ENCODE results near the gene METTL16. TPM values are rescaled to one million over a fixed set of nuclear protein-coding genes. Genes with fewer than 3 reads are reported as not detected.

Gene METTL16
- total RNA-seq, 2 experiments from 2014 or later: 27.8 to 29.9 TPM

DNA sequence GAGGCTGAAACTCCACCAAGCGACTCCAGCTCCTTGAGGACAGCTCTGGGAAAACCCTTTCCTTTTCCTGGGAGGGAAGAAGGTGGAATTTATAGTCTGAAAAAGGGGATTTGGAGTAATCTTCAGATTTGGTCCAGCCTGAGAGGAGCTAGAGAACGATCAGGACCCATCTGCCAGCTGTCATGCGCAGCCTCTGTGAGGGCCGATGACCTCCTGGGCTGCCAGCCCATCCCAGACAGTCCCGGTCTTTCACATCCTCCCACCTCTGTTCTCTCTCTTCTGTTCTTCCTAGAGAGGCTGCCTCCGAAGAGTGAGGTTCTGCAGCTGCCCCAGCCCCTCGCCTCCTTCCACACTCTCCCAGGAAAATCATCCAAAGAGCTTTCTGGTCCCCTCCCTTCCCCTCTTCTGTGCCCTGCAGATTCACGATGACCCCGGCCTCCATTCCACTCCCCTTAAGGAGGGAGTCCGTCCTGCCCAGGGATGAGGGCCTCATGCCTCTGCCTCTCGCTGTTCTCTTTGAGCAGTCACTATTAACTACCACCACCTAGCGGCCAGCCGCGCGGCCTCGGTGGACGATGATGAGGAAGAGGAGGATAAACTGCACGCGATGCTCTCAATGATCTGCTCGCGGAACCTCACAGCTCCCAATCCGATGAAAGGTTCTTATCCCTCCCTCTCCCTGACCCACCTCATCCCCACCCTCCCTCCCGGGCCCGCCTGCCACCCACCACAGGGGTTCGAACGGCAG is 144.8 kb downstream of the METTL16 start:
- Mint-ChIP-seq H3K27ac (no peak overlapping the region), H3K27me3 (no peaks in the 10 kb centered on the region), H3K4me3 (no peak overlapping the region), H3K9me3 (no peaks in the 10 kb centered on the region), H3K36me3 (ENCODE audit: low read depth) (peaks cover 4% of the 10 kb centered on the region), H3K4me1 (no peaks in the 10 kb centered on the region)
- POLR2A ChIA-PET: no interaction called here
- CTCF ChIA-PET: interaction anchor here (0.8 to 1.2 kb wide), 2 partner anchors 13 to 312 kb away, joined by 3 read pairs; no protein-coding TSS in a partner anchor
- DNase-seq: no peak

Other genes starting within 250 kb of the METTL16 start
- 10 to 100 TPM; 44.3 to 51.1 TPM for gene SMG6, start 208.1 kb downstream of the METTL16 start, total RNA-seq
- gene SRR, start 207.9 kb downstream of the METTL16 start, total RNA-seq: 10 to 100 TPM; 18.3 to 23.0 TPM
- gene TSR1, start 175.4 kb downstream of the METTL16 start, total RNA-seq: 10 to 100 TPM; 27.2 to 27.4 TPM
- 10 to 100 TPM; 58.3 to 61.6 TPM for gene SGSM2, start 174.4 kb downstream of the METTL16 start, total RNA-seq
- gene MNT, start 110.8 kb downstream of the METTL16 start, total RNA-seq: 10 to 100 TPM; 24.2 to 31.1 TPM
- 100 to 1,000 TPM; 165 to 169 TPM for gene PAFAH1B1, start 81.8 kb upstream of the METTL16 start, total RNA-seq
- 10 to 100 TPM; 44.8 to 55.9 TPM for gene CLUH, start 199.9 kb upstream of the METTL16 start, total RNA-seq
- gene CCDC92B, start 237.8 kb upstream of the METTL16 start, total RNA-seq: under 1 TPM in 1 of 2 experiments, not detected in 1; 0.08 TPM